Measurements from ENCODE around the gene RABEP2.
"Not testable (repeated sequence)": the region's sequence is repeated elsewhere in the genome, so short reads cannot be mapped to it uniquely, and the experiment has no call there.

Gene RABEP2, protein sequence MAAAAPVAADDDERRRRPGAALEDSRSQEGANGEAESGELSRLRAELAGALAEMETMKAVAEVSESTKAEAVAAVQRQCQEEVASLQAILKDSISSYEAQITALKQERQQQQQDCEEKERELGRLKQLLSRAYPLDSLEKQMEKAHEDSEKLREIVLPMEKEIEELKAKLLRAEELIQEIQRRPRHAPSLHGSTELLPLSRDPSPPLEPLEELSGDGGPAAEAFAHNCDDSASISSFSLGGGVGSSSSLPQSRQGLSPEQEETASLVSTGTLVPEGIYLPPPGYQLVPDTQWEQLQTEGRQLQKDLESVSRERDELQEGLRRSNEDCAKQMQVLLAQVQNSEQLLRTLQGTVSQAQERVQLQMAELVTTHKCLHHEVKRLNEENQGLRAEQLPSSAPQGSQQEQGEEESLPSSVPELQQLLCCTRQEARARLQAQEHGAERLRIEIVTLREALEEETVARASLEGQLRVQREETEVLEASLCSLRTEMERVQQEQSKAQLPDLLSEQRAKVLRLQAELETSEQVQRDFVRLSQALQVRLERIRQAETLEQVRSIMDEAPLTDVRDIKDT

DNA sequence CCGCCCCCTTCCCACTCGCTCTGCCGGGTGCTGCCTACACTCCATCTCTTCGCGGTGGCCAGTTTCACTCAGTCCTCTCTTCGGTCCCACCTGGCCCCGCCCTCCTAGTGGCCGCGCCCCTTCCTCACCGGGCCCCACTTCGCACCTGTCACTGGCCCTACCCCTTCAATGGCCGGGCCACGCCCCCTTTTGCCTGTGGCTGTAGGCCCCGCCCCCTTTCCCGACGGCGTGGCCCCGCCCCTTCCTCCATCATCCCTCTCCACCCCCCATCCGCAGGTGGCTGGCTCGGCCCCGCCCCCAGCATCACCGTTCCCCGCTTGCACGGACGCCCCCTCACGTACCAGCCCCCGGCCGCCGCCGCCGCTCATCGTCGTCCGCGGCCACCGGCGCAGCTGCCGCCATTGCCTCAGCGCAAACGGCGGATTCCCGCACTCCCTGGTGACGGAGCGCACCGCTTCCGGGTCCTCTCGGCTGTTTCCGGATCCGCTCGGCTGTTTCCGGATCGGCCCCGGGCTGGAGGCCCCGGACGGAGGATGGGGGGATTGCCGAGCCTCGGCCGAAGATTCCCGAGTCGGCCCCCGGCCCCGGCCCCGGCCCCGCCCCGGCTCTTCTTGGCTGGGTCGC lies at the start of gene RABEP2:
Gene RABEP2, minus strand, starts transcription at position 477 of the 624 bp plus-strand sequence. Its CDS starts 75 bp downstream, at position 402.
- Histone ChIP-seq H3K4me3 (ENCODE audit: low read depth, low read length) (peak within 1 kb of the TSS; percentile 84), H3K79me2 (ENCODE audit: control insufficient read depth, insufficient read depth, low read length, unreplicated experiment) (no peaks in the 10 kb centered on the region), H3K4me1 (ENCODE audit: control insufficient read depth, insufficient read depth, low read length, unreplicated experiment) (peaks cover 4% of the 10 kb centered on the region), H3K27me3 (ENCODE audit: insufficient read depth, low read length) (no peaks in the 10 kb centered on the region), H2AFZ (ENCODE audit: low read length, unreplicated experiment) (peak within 1 kb of the TSS; percentile 76), H3K27ac (ENCODE audit: low read depth, low read length) (peak within 1 kb of the TSS; percentile 85), H3K36me3 (ENCODE audit: insufficient read depth, low read length) (no peaks in the 10 kb centered on the region)

DNA sequence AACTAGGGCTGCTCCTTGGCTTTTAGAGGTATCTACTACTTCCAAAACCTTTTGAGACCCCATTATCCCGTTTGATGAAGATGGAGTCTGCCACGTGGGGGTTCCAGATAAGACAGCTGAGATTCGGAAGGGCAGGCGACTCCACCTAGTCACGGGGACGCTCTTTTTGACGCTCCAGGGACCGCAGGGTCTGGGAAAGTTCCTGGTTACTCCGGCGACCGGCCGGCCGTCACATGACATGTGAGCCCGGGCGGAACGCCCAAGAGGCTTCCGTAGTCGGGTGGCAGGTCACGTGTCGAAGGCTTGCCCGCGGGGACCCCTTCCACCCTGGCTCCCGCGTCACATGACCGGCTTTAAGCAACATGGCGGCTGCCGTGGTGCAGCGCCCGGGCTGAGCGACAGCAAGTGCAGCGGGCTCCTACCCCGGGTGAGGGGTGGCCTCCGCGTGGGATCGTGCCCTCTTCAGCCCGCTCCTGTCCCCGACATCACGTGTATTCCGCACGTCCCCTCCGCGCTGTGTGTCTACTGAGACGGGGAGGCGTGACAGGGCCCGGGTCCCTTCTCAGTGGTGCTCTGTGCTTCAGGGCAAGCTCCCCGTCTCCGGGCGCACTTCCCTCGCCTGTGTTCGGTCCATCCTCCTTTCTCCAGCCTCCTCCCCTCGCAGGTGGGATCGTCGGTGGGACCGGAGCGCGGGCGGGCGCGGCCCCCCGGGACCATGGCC lies 49.6 kb upstream of the RABEP2 start, which contains the start of gene SPNS1:
Gene SPNS1, plus strand, starts transcription at position 342 of the 721 bp plus-strand sequence. Its CDS starts 374 bp downstream, at position 716.
- Histone ChIP-seq H3K27me3 (ENCODE audit: insufficient read depth, low read length) (no peaks in the 10 kb centered on the region), H3K27ac (ENCODE audit: low read depth, low read length) (peak within 1 kb of the TSS; percentile 92), H3K4me1 (ENCODE audit: control insufficient read depth, insufficient read depth, low read length, unreplicated experiment) (peaks cover 16% of the 10 kb centered on the region), H3K4me3 (ENCODE audit: low read depth, low read length) (peak within 1 kb of the TSS; percentile 99), H3K79me2 (ENCODE audit: control insufficient read depth, insufficient read depth, low read length, unreplicated experiment) (peaks cover 29% of the 10 kb centered on the region), H3K36me3 (ENCODE audit: insufficient read depth, low read length) (no peaks in the 10 kb centered on the region), H2AFZ (ENCODE audit: low read length, unreplicated experiment) (peak within 1 kb of the TSS; percentile 99)

DNA sequence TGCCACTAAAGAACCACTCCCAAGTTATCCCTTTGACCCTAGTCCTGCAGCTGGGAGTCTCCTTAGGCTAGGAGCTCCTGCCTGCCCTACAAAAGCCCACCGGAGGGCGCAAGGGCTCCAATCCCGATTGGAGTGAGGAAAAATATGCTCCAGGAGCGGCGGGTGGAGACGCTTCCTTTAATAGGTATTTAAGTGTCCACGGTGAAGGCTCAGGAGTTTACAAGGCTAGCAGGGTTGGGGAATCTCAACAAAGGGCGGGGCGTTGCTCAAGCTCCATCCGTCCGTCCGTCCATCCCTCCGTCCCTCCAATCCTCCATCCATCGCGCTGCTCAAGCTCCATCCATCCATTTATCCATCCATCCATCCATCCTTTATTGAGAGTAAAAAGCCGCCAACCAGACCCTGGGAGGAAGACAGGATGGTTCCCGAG lies 49.0 kb upstream of the RABEP2 start:
- Histone ChIP-seq H2AFZ (ENCODE audit: low read length, unreplicated experiment) (peak overlapping the region; percentile 74), H3K36me3 (ENCODE audit: insufficient read depth, low read length) (no peaks in the 10 kb centered on the region), H3K79me2 (ENCODE audit: control insufficient read depth, insufficient read depth, low read length, unreplicated experiment) (peaks cover 29% of the 10 kb centered on the region), H3K4me3 (ENCODE audit: low read depth, low read length) (peak overlapping the region; percentile 99), H3K27ac (ENCODE audit: low read depth, low read length) (peak overlapping the region; percentile 92), H3K4me1 (ENCODE audit: control insufficient read depth, insufficient read depth, low read length, unreplicated experiment) (peaks cover 16% of the 10 kb centered on the region), H3K27me3 (ENCODE audit: insufficient read depth, low read length) (no peaks in the 10 kb centered on the region)

DNA sequence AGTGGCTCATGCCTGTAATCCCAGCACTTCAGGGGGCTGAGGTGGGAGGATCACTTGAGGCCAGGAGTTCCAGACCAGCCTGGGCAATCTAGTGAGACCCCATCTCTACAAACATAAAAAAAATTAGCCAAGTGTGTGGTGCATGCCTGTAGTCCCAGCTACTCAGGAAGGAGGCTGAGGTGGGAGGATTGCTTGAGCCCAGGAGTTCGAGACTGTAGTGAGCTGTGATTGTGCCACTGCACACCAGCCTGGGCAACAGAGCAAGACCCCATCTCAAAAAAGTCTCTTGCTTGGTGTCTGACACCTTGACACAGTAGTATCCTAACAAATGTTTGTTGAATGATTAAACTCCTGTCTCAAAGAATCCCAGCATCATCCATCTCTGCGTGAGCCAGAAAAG lies 44.7 kb upstream of the RABEP2 start:
- H3K27me3 ChIP-seq (ENCODE audit: insufficient read depth, low read length); H3K27ac ChIP-seq (ENCODE audit: low read depth, low read length); H3K4me1 ChIP-seq (ENCODE audit: control insufficient read depth, insufficient read depth, low read length, unreplicated experiment); H3K79me2 ChIP-seq (ENCODE audit: control insufficient read depth, insufficient read depth, low read length, unreplicated experiment); H2AFZ ChIP-seq (ENCODE audit: low read length, unreplicated experiment); H3K4me3 ChIP-seq (ENCODE audit: low read depth, low read length); H3K36me3 ChIP-seq (ENCODE audit: insufficient read depth, low read length): not testable (repeated sequence)

DNA sequence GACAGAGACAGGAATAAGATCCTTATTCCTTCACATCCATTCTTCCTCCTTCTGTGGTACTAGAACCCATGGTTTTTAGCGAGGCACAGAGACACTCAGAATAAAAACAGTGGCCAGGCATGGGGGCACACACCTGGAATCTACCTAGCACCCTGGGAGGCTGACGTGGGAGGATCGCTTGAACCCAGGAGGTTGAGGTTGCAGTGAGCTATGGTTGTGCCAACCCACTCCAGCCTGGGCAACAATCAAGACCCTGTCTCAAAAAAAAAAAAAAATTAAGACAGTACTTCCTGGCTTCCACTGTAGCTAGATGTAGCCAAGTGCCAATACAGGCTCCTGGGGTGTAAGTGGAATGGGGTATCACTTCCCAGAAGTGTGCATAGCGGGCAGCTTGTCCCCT lies 42.1 kb upstream of the RABEP2 start:
- Histone ChIP-seq H3K79me2 (ENCODE audit: control insufficient read depth, insufficient read depth, low read length, unreplicated experiment) (no peaks in the 10 kb centered on the region), H3K4me3 (ENCODE audit: low read depth, low read length) (no peak overlapping the region), H2AFZ (ENCODE audit: low read length, unreplicated experiment) (no peak overlapping the region), H3K36me3 (ENCODE audit: insufficient read depth, low read length) (peaks cover 2% of the 10 kb centered on the region; the same call in 1 of the 2 replicates), H3K27me3 (ENCODE audit: insufficient read depth, low read length) (no peaks in the 10 kb centered on the region), H3K27ac (ENCODE audit: low read depth, low read length) (no peak overlapping the region), H3K4me1 (ENCODE audit: control insufficient read depth, insufficient read depth, low read length, unreplicated experiment) (no peaks in the 10 kb centered on the region)

DNA sequence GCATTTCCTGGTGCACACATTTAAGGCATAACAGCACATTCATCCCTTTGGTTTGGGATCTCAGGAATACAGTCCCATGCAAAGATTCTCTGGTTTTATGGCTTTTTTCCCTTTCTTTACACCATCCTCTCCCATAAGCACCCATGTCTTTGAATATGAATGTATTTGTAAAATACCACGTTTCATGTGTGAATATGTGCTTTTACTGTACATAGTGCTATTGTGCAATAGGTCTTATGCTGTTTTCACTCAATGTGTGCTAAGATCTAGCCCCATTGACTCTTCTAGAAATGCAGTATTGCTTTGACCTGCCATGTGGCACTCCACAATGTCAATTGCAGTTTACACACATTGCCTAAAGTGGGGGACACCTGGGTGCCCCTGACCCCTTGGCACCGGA lies 39.5 kb upstream of the RABEP2 start:
- Histone ChIP-seq H3K27me3 (ENCODE audit: insufficient read depth, low read length) (no peaks in the 10 kb centered on the region), H3K27ac (ENCODE audit: low read depth, low read length) (no peak overlapping the region), H3K4me1 (ENCODE audit: control insufficient read depth, insufficient read depth, low read length, unreplicated experiment) (no peaks in the 10 kb centered on the region), H3K36me3 (ENCODE audit: insufficient read depth, low read length) (peaks cover 5% of the 10 kb centered on the region; the same call in 1 of the 2 replicates), H3K79me2 (ENCODE audit: control insufficient read depth, insufficient read depth, low read length, unreplicated experiment) (no peaks in the 10 kb centered on the region), H2AFZ (ENCODE audit: low read length, unreplicated experiment) (no peak overlapping the region), H3K4me3 (ENCODE audit: low read depth, low read length) (no peak overlapping the region)

DNA sequence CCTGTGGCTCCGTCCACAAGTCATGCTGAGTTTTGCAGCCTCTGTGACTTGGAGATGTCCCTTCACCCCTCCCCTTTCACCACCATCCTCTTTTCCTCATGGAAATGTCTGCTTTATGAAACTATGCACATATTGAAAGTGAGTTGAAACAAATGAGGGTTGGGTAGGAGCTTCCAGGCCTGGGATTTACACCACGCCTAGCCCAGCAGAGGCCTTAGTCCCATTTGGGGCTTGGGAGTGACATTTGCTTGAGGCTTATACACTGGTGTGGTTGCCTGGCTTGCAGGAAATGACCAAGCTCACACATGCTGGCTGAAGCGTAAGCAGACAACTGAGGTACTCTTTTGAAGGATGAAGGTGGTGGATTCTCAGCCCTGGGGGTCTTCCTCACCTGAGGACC lies 39.0 kb upstream of the RABEP2 start:
- Histone ChIP-seq H3K27ac (ENCODE audit: low read depth, low read length) (no peak overlapping the region), H2AFZ (ENCODE audit: low read length, unreplicated experiment) (no peak overlapping the region), H3K4me1 (ENCODE audit: control insufficient read depth, insufficient read depth, low read length, unreplicated experiment) (no peaks in the 10 kb centered on the region), H3K4me3 (ENCODE audit: low read depth, low read length) (no peak overlapping the region), H3K27me3 (ENCODE audit: insufficient read depth, low read length) (no peaks in the 10 kb centered on the region), H3K79me2 (ENCODE audit: control insufficient read depth, insufficient read depth, low read length, unreplicated experiment) (no peaks in the 10 kb centered on the region), H3K36me3 (ENCODE audit: insufficient read depth, low read length) (peaks cover 8% of the 10 kb centered on the region; the same call in 1 of the 2 replicates)

DNA sequence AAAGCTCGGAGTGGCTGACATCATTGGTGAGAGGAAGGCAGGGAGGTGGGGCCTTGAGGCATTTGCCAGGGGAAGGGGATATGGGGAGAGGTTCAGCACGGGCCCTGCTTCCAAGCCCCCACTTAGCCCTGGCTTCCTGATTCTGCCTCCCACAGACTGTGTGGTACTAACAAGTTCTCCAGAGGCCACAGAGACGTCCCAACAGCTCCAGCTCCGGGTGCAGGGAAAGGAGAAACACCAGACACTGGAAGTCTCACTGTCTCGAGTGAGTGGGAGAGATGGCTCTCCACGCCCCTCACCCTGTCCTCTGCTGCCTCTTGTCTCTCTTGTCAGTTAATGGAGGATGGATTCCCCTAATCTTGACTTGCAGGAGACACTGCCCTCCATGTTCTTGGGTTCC lies 33.8 kb upstream of the RABEP2 start:
- Histone ChIP-seq H3K4me3 (ENCODE audit: low read depth, low read length) (no peak overlapping the region), H3K27me3 (ENCODE audit: insufficient read depth, low read length) (no peaks in the 10 kb centered on the region), H3K4me1 (ENCODE audit: control insufficient read depth, insufficient read depth, low read length, unreplicated experiment) (no peaks in the 10 kb centered on the region), H2AFZ (ENCODE audit: low read length, unreplicated experiment) (no peak overlapping the region), H3K79me2 (ENCODE audit: control insufficient read depth, insufficient read depth, low read length, unreplicated experiment) (peaks cover 2% of the 10 kb centered on the region), H3K27ac (ENCODE audit: low read depth, low read length) (no peak overlapping the region), H3K36me3 (ENCODE audit: insufficient read depth, low read length) (peaks cover 10% of the 10 kb centered on the region; the same call in 1 of the 2 replicates)

DNA sequence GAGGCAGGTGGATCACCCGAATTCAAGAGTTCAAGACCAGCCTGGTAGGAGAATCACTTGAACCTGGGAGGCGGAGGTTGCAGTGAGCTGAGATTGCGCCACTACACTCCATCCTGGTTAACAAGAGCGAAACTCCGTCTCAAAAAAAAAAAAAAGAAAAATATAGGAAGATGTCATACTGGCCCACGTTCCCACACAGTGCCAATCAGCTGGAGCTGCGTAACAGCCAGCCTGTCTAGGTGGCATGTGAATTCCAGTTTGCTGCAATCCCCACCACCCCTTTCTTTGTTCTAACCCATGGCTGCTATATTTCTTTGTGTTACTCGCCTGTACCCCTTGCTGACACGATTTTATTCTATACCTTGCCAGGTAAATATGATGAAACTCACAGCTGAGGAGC lies 33.2 kb upstream of the RABEP2 start:
- Histone ChIP-seq H3K79me2 (ENCODE audit: control insufficient read depth, insufficient read depth, low read length, unreplicated experiment) (peaks cover 7% of the 10 kb centered on the region), H3K36me3 (ENCODE audit: insufficient read depth, low read length) (peaks cover 12% of the 10 kb centered on the region; the same call in 1 of the 2 replicates), H3K4me1 (ENCODE audit: control insufficient read depth, insufficient read depth, low read length, unreplicated experiment) (no peaks in the 10 kb centered on the region), H3K4me3 (ENCODE audit: low read depth, low read length) (no peak overlapping the region), H3K27me3 (ENCODE audit: insufficient read depth, low read length) (no peaks in the 10 kb centered on the region), H3K27ac (ENCODE audit: low read depth, low read length) (no peak overlapping the region), H2AFZ (ENCODE audit: low read length, unreplicated experiment) (no peak overlapping the region)

DNA sequence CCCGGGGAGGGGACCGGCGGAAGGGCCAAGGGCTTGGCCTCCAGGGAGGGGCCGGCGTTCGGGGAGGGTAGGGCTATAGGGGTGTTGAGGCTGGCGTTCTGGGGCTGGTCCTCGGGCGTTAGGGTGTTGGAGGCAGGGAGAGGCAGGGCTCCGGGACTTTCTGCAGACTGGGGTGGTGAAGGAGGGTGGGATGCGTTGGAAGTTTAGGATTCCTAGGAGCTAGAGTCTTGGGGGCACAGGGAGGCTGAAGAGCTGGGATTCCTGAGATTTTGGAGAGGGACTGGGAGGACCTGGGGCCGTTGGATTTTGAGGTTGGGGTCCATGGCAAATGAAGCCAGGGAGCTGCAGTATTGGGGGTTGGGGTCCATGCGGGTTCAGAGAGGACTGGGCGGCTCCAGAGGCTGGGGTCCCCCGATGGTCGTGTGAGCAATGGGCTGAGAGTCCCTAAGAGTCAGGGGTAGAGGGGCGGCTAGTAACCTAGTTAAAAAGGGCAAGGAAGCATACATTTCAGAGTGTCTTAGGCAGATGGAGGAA lies 26.4 kb upstream of the RABEP2 start:
- peak overlapping the region; percentile 77 for H3K4me3 ChIP-seq (ENCODE audit: low read depth, low read length)
- H3K79me2 ChIP-seq (ENCODE audit: control insufficient read depth, insufficient read depth, low read length, unreplicated experiment), result peaks cover 27% of the 10 kb centered on the region
- no peaks in the 10 kb centered on the region for H3K27me3 ChIP-seq (ENCODE audit: insufficient read depth, low read length)
- peaks cover 14% of the 10 kb centered on the region for H3K4me1 ChIP-seq (ENCODE audit: control insufficient read depth, insufficient read depth, low read length, unreplicated experiment)
- no peak overlapping the region for H3K27ac ChIP-seq (ENCODE audit: low read depth, low read length)
- H3K36me3 ChIP-seq (ENCODE audit: insufficient read depth, low read length), result 0 out of 2 replicates have a peak, but pooled peaks cover 4% of the 10 kb centered on the region
- peak overlapping the region; percentile 58 for H2AFZ ChIP-seq (ENCODE audit: low read length, unreplicated experiment)

Data from ACC112 (cell line).